ENCODE results near the gene CRISPLD2.

GRCh38 chr16:84947022-84947421 is 127.2 kb downstream of the CRISPLD2 start:
- TF ChIP-seq GATA3 (IDR thresholded peaks at IDR 0.05; ENCODE audit: low read depth, low read length): no peak
- TF ChIP-seq GATA2 (IDR thresholded peaks at IDR 0.05; ENCODE audit: low read depth, low read length): no peak
